ENCODE measurements around the gene GAN.

Gene GAN

GRCh38 chr16:81266680-81267095 is 48.1 kb upstream of the GAN start:
- no peaks in the 10 kb centered on the region for H3K9me3 ChIP-seq (ENCODE audit: control insufficient read depth, insufficient read depth, low read length)
- H3K79me2 ChIP-seq (ENCODE audit: control insufficient read depth, low read length), result no peaks in the 10 kb centered on the region
- H3K4me1 ChIP-seq (ENCODE audit: control insufficient read depth, low read length), result no peaks in the 10 kb centered on the region
- no peak overlapping the region for H3K4me3 ChIP-seq (ENCODE audit: low read length)
- no peak overlapping the region for H3K27ac ChIP-seq (ENCODE audit: low read depth, low read length)
- H3K36me3 ChIP-seq (ENCODE audit: control insufficient read depth, low read length), result no peaks in the 10 kb centered on the region
- no peaks in the 10 kb centered on the region for H3F3A ChIP-seq (ENCODE audit: control insufficient read depth, insufficient read depth)
- H3K27me3 ChIP-seq (ENCODE audit: control insufficient read depth, low read length), result no peaks in the 10 kb centered on the region
- H3K9me2 ChIP-seq (replicated peaks; ENCODE audit: control insufficient read depth, low read length), result no peaks in the 10 kb centered on the region
- no peaks in the 10 kb centered on the region for H4K20me1 ChIP-seq (ENCODE audit: control insufficient read depth, insufficient read depth, low read depth, low read length)
- no peak overlapping the region for H3K4me2 ChIP-seq (ENCODE audit: low read length)
- TF ChIP-seq, protein P1, sequence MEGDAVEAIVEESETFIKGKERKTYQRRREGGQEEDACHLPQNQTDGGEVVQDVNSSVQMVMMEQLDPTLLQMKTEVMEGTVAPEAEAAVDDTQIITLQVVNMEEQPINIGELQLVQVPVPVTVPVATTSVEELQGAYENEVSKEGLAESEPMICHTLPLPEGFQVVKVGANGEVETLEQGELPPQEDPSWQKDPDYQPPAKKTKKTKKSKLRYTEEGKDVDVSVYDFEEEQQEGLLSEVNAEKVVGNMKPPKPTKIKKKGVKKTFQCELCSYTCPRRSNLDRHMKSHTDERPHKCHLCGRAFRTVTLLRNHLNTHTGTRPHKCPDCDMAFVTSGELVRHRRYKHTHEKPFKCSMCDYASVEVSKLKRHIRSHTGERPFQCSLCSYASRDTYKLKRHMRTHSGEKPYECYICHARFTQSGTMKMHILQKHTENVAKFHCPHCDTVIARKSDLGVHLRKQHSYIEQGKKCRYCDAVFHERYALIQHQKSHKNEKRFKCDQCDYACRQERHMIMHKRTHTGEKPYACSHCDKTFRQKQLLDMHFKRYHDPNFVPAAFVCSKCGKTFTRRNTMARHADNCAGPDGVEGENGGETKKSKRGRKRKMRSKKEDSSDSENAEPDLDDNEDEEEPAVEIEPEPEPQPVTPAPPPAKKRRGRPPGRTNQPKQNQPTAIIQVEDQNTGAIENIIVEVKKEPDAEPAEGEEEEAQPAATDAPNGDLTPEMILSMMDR (IDR thresholded peaks at IDR 0.05; ENCODE audit: low read depth, low read length, poor library complexity, severe bottlenecking), result no peak
- TF ChIP-seq EZH2phosphoT487 (IDR thresholded peaks at IDR 0.05; ENCODE audit: borderline replicate concordance, low read length), result no peak

DNA sequence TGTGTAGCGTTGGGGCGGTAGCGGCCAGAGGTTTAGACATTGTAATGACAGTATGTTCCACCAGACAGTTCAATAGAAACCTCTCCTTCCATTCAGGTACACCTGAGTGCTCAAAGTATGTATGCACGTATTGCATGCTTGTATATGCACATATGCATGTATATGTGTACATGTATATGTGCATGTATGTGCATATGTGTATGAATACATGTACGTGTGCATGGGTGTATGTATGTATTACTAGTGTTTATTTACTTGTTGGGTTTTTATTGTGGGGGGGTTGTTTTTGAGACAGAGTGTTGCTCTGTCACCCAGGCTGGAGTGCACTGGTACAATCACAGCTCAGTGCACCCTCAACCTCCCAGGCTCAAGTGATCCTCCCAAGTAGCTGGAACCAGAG is 46.3 kb upstream of the GAN start:
- Histone ChIP-seq H3K4me3 (ENCODE audit: low read length) (no peak overlapping the region), H4K20me1 (ENCODE audit: control insufficient read depth, insufficient read depth, low read depth, low read length) (no peaks in the 10 kb centered on the region), H3K4me1 (ENCODE audit: control insufficient read depth, low read length) (no peaks in the 10 kb centered on the region), H3K27me3 (ENCODE audit: control insufficient read depth, low read length) (no peaks in the 10 kb centered on the region), H3K9me3 (ENCODE audit: control insufficient read depth, insufficient read depth, low read length) (no peaks in the 10 kb centered on the region), H3K36me3 (ENCODE audit: control insufficient read depth, low read length) (no peaks in the 10 kb centered on the region), H3K79me2 (ENCODE audit: control insufficient read depth, low read length) (no peaks in the 10 kb centered on the region), H3F3A (ENCODE audit: control insufficient read depth, insufficient read depth) (no peaks in the 10 kb centered on the region), H3K4me2 (ENCODE audit: low read length) (no peak overlapping the region), H3K9me2 (replicated peaks; ENCODE audit: control insufficient read depth, low read length) (no peaks in the 10 kb centered on the region), H3K27ac (ENCODE audit: low read depth, low read length) (no peak overlapping the region)
- no peak for TF ChIP-seq EZH2phosphoT487 (IDR thresholded peaks at IDR 0.05; ENCODE audit: borderline replicate concordance, low read length)
- TF ChIP-seq, protein P1 (IDR thresholded peaks at IDR 0.05; ENCODE audit: low read depth, low read length, poor library complexity, severe bottlenecking), result no peak

- H3K27ac ChIP-seq (ENCODE audit: low read depth, low read length), result no peak overlapping the region
- H3K9me2 ChIP-seq (replicated peaks; ENCODE audit: control insufficient read depth, low read length), result no peaks in the 10 kb centered on the region
- H3F3A ChIP-seq (ENCODE audit: control insufficient read depth, insufficient read depth), result no peaks in the 10 kb centered on the region
- no peaks in the 10 kb centered on the region for H3K4me1 ChIP-seq (ENCODE audit: control insufficient read depth, low read length)
- no peaks in the 10 kb centered on the region for H4K20me1 ChIP-seq (ENCODE audit: control insufficient read depth, insufficient read depth, low read depth, low read length)
- no peaks in the 10 kb centered on the region for H3K27me3 ChIP-seq (ENCODE audit: control insufficient read depth, low read length)
- H3K4me2 ChIP-seq (ENCODE audit: low read length), result no peak overlapping the region
- no peaks in the 10 kb centered on the region for H3K9me3 ChIP-seq (ENCODE audit: control insufficient read depth, insufficient read depth, low read length)
- H3K79me2 ChIP-seq (ENCODE audit: control insufficient read depth, low read length), result no peaks in the 10 kb centered on the region
- TF ChIP-seq EZH2phosphoT487 (IDR thresholded peaks at IDR 0.05; ENCODE audit: borderline replicate concordance, low read length), result no peak
- TF ChIP-seq, protein P1 (IDR thresholded peaks at IDR 0.05; ENCODE audit: low read depth, low read length, poor library complexity, severe bottlenecking), result no peak
- H3K36me3 ChIP-seq (ENCODE audit: control insufficient read depth, low read length), result no peaks in the 10 kb centered on the region
- no peak overlapping the region for H3K4me3 ChIP-seq (ENCODE audit: low read length)
Measured at GRCh38 chr16:81273223-81273950, 41.4 kb upstream of the GAN start.
